ENCODE data around the gene CCDC80.

DNA sequence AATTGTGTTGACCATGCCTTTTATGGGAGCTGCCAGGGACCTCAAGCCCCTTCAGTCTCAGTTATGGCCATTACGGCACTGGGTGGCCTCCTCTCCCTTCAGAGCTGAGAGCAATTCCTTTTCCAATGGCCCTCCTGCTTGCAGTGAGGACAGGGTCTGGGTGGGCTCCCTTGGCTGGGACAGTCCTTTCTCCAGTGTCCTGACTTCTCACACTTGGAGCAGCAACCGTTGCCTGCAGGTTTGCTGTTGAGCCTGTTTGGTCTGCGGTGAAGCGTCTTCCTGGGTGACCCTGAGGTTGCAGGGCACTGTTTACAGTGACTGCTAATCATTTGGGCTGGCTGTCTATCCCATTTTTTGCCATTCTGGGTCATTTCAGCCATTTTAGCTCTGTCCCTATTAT, 3.5 kb upstream of the CCDC80 start:
- TF ChIP-seq GATA2 (IDR thresholded peaks at IDR 0.05; ENCODE audit: low read depth, low read length), result no peak
- TF ChIP-seq GATA3 (IDR thresholded peaks at IDR 0.05; ENCODE audit: low read depth, low read length), result no peak
